ENCODE results near the gene FRMD1. TPM values are rescaled to one million over a fixed set of nuclear protein-coding genes. Genes with fewer than 3 reads are reported as not detected.

The FRMD1 gene
- total and polyA plus RNA-seq, 2 of the 8 experiments (the other 6 are each of a cell fraction or from before 2014, with no cell fraction given): 0.36 TPM; not detected in 1

- Histone ChIP-seq H3K9me3 (ENCODE audit: insufficient read depth in 2 of 2, low read depth in 1 of 2, low read length in 1 of 2) (peaks cover 4 to 8% of the 10 kb centered on the region in 2 experiments; a peak in 2 of 4 replicates), H3K9ac (replicated peaks in 1 of 4; ENCODE audit: extremely low read depth in 1 of 4, low read depth in 3 of 4, low read length in 3 of 4) (no peak overlapping the region), H2BK120ac (replicated peaks; ENCODE audit: low read depth, low read length) (no peak overlapping the region), H3K23me2 (ENCODE audit: low read depth, low read length) (no peaks in the 10 kb centered on the region), H4K8ac (ENCODE audit: extremely low read depth, insufficient read depth, low read length) (no peak overlapping the region), H4K20me1 (replicated peaks in 1 of 2; ENCODE audit: control insufficient read depth in 1 of 2, insufficient read depth in 2 of 2, low read length in 2 of 2) (no peaks in the 10 kb centered on the region), H3K4me2 (ENCODE audit: insufficient read depth in 1 of 2, low read depth in 2 of 2, low read length in 2 of 2) (no peak overlapping the region), H2AK5ac (ENCODE audit: low read depth, low read length) (no peak overlapping the region), H3K18ac (ENCODE audit: extremely low read depth, low read length) (no peak overlapping the region), H3K79me1 (ENCODE audit: low read depth, low read length) (no peaks in the 10 kb centered on the region), H3K56ac (replicated peaks; ENCODE audit: insufficient read length, low read depth, low read length) (no peak overlapping the region), H2BK20ac (ENCODE audit: low read length) (no peak overlapping the region), H3K27ac (ENCODE audit: low read depth, low read length) (no peak overlapping the region), H3K4me3 (ENCODE audit: extremely low read depth in 1 of 4, insufficient read depth in 2 of 4, low read depth in 3 of 4, low read length in 4 of 4) (no peak overlapping the region), H2BK15ac (ENCODE audit: low read length) (no peak overlapping the region), H4K5ac (ENCODE audit: insufficient read length, low read depth, low read length) (no peak overlapping the region), H3K4me1 (replicated peaks in 1 of 4; ENCODE audit: control insufficient read depth in 3 of 4, insufficient read depth in 4 of 4, low read length in 3 of 4) (no peaks in the 10 kb centered on the region; a peak in 1 of 7 replicates), H3K23ac (ENCODE audit: insufficient read length) (no peak overlapping the region), H2BK12ac (ENCODE audit: low read depth, low read length) (no peak overlapping the region), H3K36me3 (ENCODE audit: control insufficient read depth in 2 of 4, insufficient read depth in 4 of 4, low read length in 3 of 4) (no peaks in the 10 kb centered on the region), H3K79me2 (ENCODE audit: control insufficient read depth in 1 of 2, insufficient read depth in 2 of 2, low read length in 2 of 2) (no peaks in the 10 kb centered on the region), H2BK5ac (ENCODE audit: low read depth, low read length) (no peak overlapping the region), H3K14ac (ENCODE audit: insufficient read length) (no peak overlapping the region), H4K91ac (replicated peaks; ENCODE audit: insufficient read length, low read length) (no peak overlapping the region), H3K27me3 (replicated peaks in 1 of 4; ENCODE audit: control insufficient read depth in 3 of 4, extremely low read depth in 1 of 4, insufficient read depth in 3 of 4, low read length in 3 of 4) (no peaks in the 10 kb centered on the region), H2AFZ (ENCODE audit: low read length) (no peak overlapping the region), H3K4ac (replicated peaks; ENCODE audit: insufficient read length, low read depth, low read length) (no peak overlapping the region)
- DNase-seq (ENCODE audit: low read depth in 1 of 2, low spot score in 2 of 2): no peak
- TF ChIP-seq RAD21 (IDR thresholded peaks at IDR 0.05 in 1 of 2, conservative IDR thresholded peaks at IDR 0.05 in 1 of 2; ENCODE audit: low read depth in 2 of 2, low read length in 2 of 2): no peak
- POLR2A ChIA-PET (ENCODE audit: partially characterized antibody): no interaction called here
- 91% methylated on average over 3 of the region's 3 CpGs; no CpG with 5 or more reads in 1 of the 2 experiments for WGBS, 2 experiments (ENCODE audit: extremely low coverage in 1 of 2, insufficient coverage in 1 of 2, insufficient read length in 1 of 2, insufficient replicate concordance in 2 of 2, low coverage in 1 of 2, low lambda C conversion rate in 2 of 2, missing lambda C conversion rate in 1 of 2)
- CTCF ChIA-PET (ENCODE audit: partially characterized antibody): no interaction called here
- FAIRE-seq: no peak
Observed at GRCh38 chr6:168009331-168009730, 69.7 kb downstream of the FRMD1 start.
